GM23338 (cell line): ENCODE results near the gene JAGN1. TPM values are rescaled to one million over a fixed set of nuclear protein-coding genes. Genes with fewer than 3 reads are reported as not detected.
A peak's percentile ranks its signal among the peaks of the same experiment; 100 is the strongest.

Experiments used
- ATAC-seq: fragments of 200-7000 bp; cut with Tn5 transposase; 3 replicates; pipeline ENCODE4 v1.9.1; 2020
- DNase-seq: peaks from one replicate; pipeline ENCODE4 v3.0.0-alpha.2; 2015; ENCODE audit warnings: low spot score
- H2AFZ ChIP-seq: fragments of 200-600 bp; sonication (generic); 2 replicates; pipeline ENCODE4 v1.8.0; 2016; ENCODE audit warnings: antibody characterized with exemption, mild to moderate bottlenecking, moderate library complexity
- H3F3A ChIP-seq: fragments of 200-600 bp; sonication (generic); replicated peaks from 2 replicates; pipeline ENCODE4 v1.8.0; 2017; ENCODE audit warnings: antibody characterized with exemption, mixed run types, low read depth
- H3K27ac ChIP-seq: fragments of 200-600 bp; sonication (generic); 2 replicates; pipeline ENCODE4 v1.6.1; 2016; ENCODE audit warnings: low read depth
- H3K27me3 ChIP-seq: fragments of 200-600 bp; sonication (generic); 2 replicates; pipeline ENCODE4 v1.8.0; 2016; ENCODE audit warnings: mild to moderate bottlenecking, mixed run types, moderate library complexity; ENCODE audit not compliant: insufficient read depth
- H3K36me3 ChIP-seq: fragments of 200-600 bp; sonication (generic); 2 replicates; pipeline ENCODE4 v1.8.0; 2016; ENCODE audit warnings: mild to moderate bottlenecking; ENCODE audit not compliant: insufficient read depth
- H3K4me1 ChIP-seq: fragments of 200-600 bp; sonication (generic); 2 replicates; pipeline ENCODE4 v1.8.0; 2016; ENCODE audit warnings: mild to moderate bottlenecking, moderate library complexity; ENCODE audit not compliant: insufficient read depth
- H3K4me2 ChIP-seq: fragments of 200-600 bp; sonication (generic); 2 replicates; pipeline ENCODE4 v1.7.1; 2017; ENCODE audit warnings: mixed run types
- H3K4me3 ChIP-seq: fragments of 200-600 bp; sonication (generic); 2 replicates; pipeline ENCODE4 v1.6.1; 2016; ENCODE audit warnings: mixed run types
- H3K79me2 ChIP-seq: fragments of 200-600 bp; sonication (generic); replicated peaks from 2 replicates; pipeline ENCODE4 v1.8.0; 2017; ENCODE audit warnings: mild to moderate bottlenecking; ENCODE audit not compliant: insufficient read depth
- H3K9me2 ChIP-seq: fragments of 200-600 bp; sonication (generic); 2 replicates; pipeline ENCODE4 v1.8.0; 2017; ENCODE audit not compliant: insufficient read depth
- H4K20me1 ChIP-seq: fragments of 200-600 bp; sonication (generic); replicated peaks from 2 replicates; pipeline ENCODE4 v1.8.0; 2017; ENCODE audit warnings: mild to moderate bottlenecking; ENCODE audit not compliant: insufficient read depth
- H3K27ac Mint-ChIP-seq: 2 replicates; pipeline ENCODE4 v1.8.0; 2020; ENCODE audit warnings: inconsistent platforms, mild to moderate bottlenecking, moderate library complexity, mixed read lengths
- H3K27me3 Mint-ChIP-seq: 3 replicates; pipeline ENCODE4 v1.8.0; 2022; ENCODE audit warnings: low read depth, mild to moderate bottlenecking, moderate library complexity, mixed read lengths, inconsistent platforms; ENCODE audit not compliant: insufficient read depth, poor library complexity
- H3K36me3 Mint-ChIP-seq: 3 replicates; pipeline ENCODE4 v1.8.0; 2021; ENCODE audit warnings: low read depth, mild to moderate bottlenecking, inconsistent platforms, moderate library complexity, mixed read lengths
- H3K4me1 Mint-ChIP-seq: 3 replicates; pipeline ENCODE4 v1.8.0; 2020; ENCODE audit warnings: mild to moderate bottlenecking, inconsistent platforms, mixed read lengths
- H3K4me3 Mint-ChIP-seq: 3 replicates; pipeline ENCODE4 v1.8.0; 2021; ENCODE audit warnings: moderate library complexity, mild to moderate bottlenecking, inconsistent platforms, mixed read lengths
- H3K9me3 Mint-ChIP-seq: 3 replicates; pipeline ENCODE4 v1.8.0; 2020; ENCODE audit warnings: moderate library complexity, mild to moderate bottlenecking, inconsistent platforms, mixed read lengths
- CTCF ChIP-seq, 2 experiments: fragments of 200-600 bp in 1 of 2; sonication (generic) in 1 of 2; conservative IDR thresholded peaks; 2 replicates each; pipeline versions ENCODE4 v1.5.1 to v1.6.1; 2016 to 2017; ENCODE audit warnings: antibody characterized with exemption in 2 of 2, low read depth in 2 of 2, mild to moderate bottlenecking in 2 of 2, moderate library complexity in 1 of 2
- ETS1 ChIP-seq: IDR thresholded peaks from 2 replicates; pipeline ENCODE4 v1.6.1; 2016; ENCODE audit warnings: antibody characterized with exemption
- NANOG ChIP-seq: IDR thresholded peaks from 2 replicates; pipeline ENCODE4 v1.6.1; 2016; ENCODE audit warnings: antibody characterized with exemption, borderline replicate concordance
- POLR2AphosphoS5 ChIP-seq: IDR thresholded peaks from 2 replicates; pipeline ENCODE4 v1.6.1; 2016; ENCODE audit warnings: antibody characterized with exemption, low read depth
- ZNF462 ChIP-seq: fragments of 250-450 bp; sonication (Bioruptor Pico); IDR thresholded peaks from 2 replicates; pipeline ENCODE4 v1.5.0; 2020; ENCODE audit warnings: mild to moderate bottlenecking, moderate library complexity
- polyA plus RNA-seq: library from polyadenylated mRNA; unstranded; fragments of >200 nt; fragmentation: Nextera tagmentation; extraction: Ambion mirVana; gene quantifications from 2 replicates; pipeline ENCODE4 v1.2.1, GENCODE V29; 2016
- total RNA-seq: library from RNA; depleted of rRNA; stranded (reverse); fragments of >200 nt; shearing (Covaris generic); gene quantifications from 2 replicates; pipeline ENCODE4 v1.2.3, GENCODE V29; 2014

The JAGN1 gene
- total and polyA plus RNA-seq, 2 experiments from 2014 or later: 22.5 to 32.0 TPM

GRCh38 chr3:9915254-9916141, 25.1 kb downstream of the JAGN1 start:
- Mint-ChIP-seq H3K9me3 (peaks cover 16% of the 10 kb centered on the region), H3K4me1 (peaks cover 16% of the 10 kb centered on the region), H3K36me3 (peaks cover 17% of the 10 kb centered on the region), H3K4me3 (peak overlapping the region; percentile 77), H3K27ac (no peak overlapping the region), H3K27me3 (peaks cover 7% of the 10 kb centered on the region)
- H3K9me2 ChIP-seq: 0 out of 2 replicates have a peak, but pooled peaks cover 4% of the 10 kb centered on the region
- H3K27ac ChIP-seq: no peak overlapping the region
- peak in 1 of 2 experiments; percentile 25; a peak in 1 of 4 replicates for TF ChIP-seq CTCF (conservative IDR thresholded peaks at IDR 0.05; ENCODE audit: low read depth in 2 of 2)
- TF ChIP-seq ZNF462 (CRISPR knock-in tag): no peak
- TF ChIP-seq NANOG: no peak
- TF ChIP-seq POLR2AphosphoS5: peak; percentile 57; the same call in 1 of the 2 replicates
- TF ChIP-seq ETS1: peak; percentile 55; the same call in 1 of the 2 replicates
- peaks cover 12% of the 10 kb centered on the region; the same call in 1 of the 2 replicates for H3K27me3 ChIP-seq
- no peaks in the 10 kb centered on the region for H4K20me1 ChIP-seq
- peaks cover 17% of the 10 kb centered on the region for H3K4me1 ChIP-seq
- peak overlapping the region; percentile 91 for H3K4me2 ChIP-seq
- ATAC-seq (peak; percentile 32), DNase-seq (peak; percentile 81)
- H3K36me3 ChIP-seq: no peaks in the 10 kb centered on the region
- H3K4me3 ChIP-seq: peak overlapping the region; percentile 72
- no peaks in the 10 kb centered on the region for H3K79me2 ChIP-seq
- H2AFZ ChIP-seq: peak overlapping the region; percentile 86
- 0 out of 2 replicates have a peak, but pooled peaks cover 5% of the 10 kb centered on the region for H3F3A ChIP-seq
